ENCODE data around the gene UBR4. TPM values are rescaled to one million over a fixed set of nuclear protein-coding genes. Genes with fewer than 3 reads are reported as not detected.

UBR4 gene
- total and polyA plus RNA-seq, 2 experiments from 2014 or later: 140 to 175 TPM

DNA sequence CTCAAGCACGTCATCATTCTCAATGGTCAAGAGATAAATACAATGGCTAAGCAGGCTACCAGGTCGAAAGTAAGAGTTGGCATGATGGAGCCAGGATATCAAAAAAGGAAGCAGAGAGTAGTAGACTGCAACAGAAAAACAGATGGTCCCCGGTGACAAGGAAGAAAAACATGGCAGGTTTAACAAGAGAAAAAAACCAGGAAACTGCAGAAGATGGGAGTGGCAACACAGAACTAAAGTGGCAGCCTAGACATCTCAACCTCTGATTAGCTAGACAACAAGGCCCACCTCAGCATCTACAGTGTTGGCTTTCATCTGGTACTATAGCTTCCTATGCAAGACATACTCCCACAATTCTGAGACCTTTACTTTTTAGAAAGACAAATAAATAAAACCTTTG lies 3.1 kb downstream of the UBR4 start:
- H3K27ac ChIP-seq: peak overlapping the region; percentile 41
- TF ChIP-seq EZH2 (IDR thresholded peaks at IDR 0.05; ENCODE audit: borderline replicate concordance) (no peak), EZH2phosphoT487 (IDR thresholded peaks at IDR 0.05; ENCODE audit: low read depth, severe bottlenecking, unreplicated experiment) (no peak)
- TF ChIP-seq, protein P1, sequence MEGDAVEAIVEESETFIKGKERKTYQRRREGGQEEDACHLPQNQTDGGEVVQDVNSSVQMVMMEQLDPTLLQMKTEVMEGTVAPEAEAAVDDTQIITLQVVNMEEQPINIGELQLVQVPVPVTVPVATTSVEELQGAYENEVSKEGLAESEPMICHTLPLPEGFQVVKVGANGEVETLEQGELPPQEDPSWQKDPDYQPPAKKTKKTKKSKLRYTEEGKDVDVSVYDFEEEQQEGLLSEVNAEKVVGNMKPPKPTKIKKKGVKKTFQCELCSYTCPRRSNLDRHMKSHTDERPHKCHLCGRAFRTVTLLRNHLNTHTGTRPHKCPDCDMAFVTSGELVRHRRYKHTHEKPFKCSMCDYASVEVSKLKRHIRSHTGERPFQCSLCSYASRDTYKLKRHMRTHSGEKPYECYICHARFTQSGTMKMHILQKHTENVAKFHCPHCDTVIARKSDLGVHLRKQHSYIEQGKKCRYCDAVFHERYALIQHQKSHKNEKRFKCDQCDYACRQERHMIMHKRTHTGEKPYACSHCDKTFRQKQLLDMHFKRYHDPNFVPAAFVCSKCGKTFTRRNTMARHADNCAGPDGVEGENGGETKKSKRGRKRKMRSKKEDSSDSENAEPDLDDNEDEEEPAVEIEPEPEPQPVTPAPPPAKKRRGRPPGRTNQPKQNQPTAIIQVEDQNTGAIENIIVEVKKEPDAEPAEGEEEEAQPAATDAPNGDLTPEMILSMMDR (IDR thresholded peaks at IDR 0.05; ENCODE audit: poor library complexity): no peak
- no peak overlapping the region for H3K4me3 ChIP-seq
- peak overlapping the region; percentile 87 for H3K4me2 ChIP-seq
- no peaks in the 10 kb centered on the region for H3K9me3 ChIP-seq (ENCODE audit: low read depth)
- DNase-seq (ENCODE audit: low spot score): no peak
- peaks cover 49% of the 10 kb centered on the region for H4K20me1 ChIP-seq (ENCODE audit: insufficient read depth, poor library complexity, severe bottlenecking)
- peaks cover 93% of the 10 kb centered on the region for H3K79me2 ChIP-seq
- no peak overlapping the region for H2AFZ ChIP-seq
- no peaks in the 10 kb centered on the region for H3K9me2 ChIP-seq (replicated peaks; ENCODE audit: insufficient read depth)
- WGBS (ENCODE audit: low lambda C conversion rate, missing lambda C conversion rate): 75% methylated on average over 3 of the region's 3 CpGs
- no peaks in the 10 kb centered on the region for H3K36me3 ChIP-seq (replicated peaks; ENCODE audit: insufficient read depth, low read depth)
- peaks cover 52% of the 10 kb centered on the region for H3K4me1 ChIP-seq (ENCODE audit: insufficient read depth)
- H3K27me3 ChIP-seq: no peaks in the 10 kb centered on the region

- Histone ChIP-seq H4K20me1 (ENCODE audit: insufficient read depth, poor library complexity, severe bottlenecking) (peaks cover 49% of the 10 kb centered on the region), H3K9me2 (replicated peaks; ENCODE audit: insufficient read depth) (no peaks in the 10 kb centered on the region), H3K4me2 (peak overlapping the region; percentile 87), H3K4me3 (no peak overlapping the region), H3K36me3 (replicated peaks; ENCODE audit: insufficient read depth, low read depth) (no peaks in the 10 kb centered on the region), H2AFZ (no peak overlapping the region), H3K4me1 (ENCODE audit: insufficient read depth) (peaks cover 48% of the 10 kb centered on the region), H3K27me3 (no peaks in the 10 kb centered on the region), H3K27ac (peak overlapping the region; percentile 41), H3K9me3 (ENCODE audit: low read depth) (no peaks in the 10 kb centered on the region), H3K79me2 (peaks cover 93% of the 10 kb centered on the region)
- TF ChIP-seq EZH2 (IDR thresholded peaks at IDR 0.05; ENCODE audit: borderline replicate concordance) (no peak), EZH2phosphoT487 (IDR thresholded peaks at IDR 0.05; ENCODE audit: low read depth, severe bottlenecking, unreplicated experiment) (no peak)
- TF ChIP-seq, protein P1 (IDR thresholded peaks at IDR 0.05; ENCODE audit: poor library complexity): no peak
- 56% methylated on average over 5 of the region's 5 CpGs for WGBS (ENCODE audit: low lambda C conversion rate, missing lambda C conversion rate)
- no peak for DNase-seq (ENCODE audit: low spot score)
Observed at GRCh38 chr1:19205845-19206244, 4.2 kb downstream of the UBR4 start.

- Histone ChIP-seq H3K4me1 (ENCODE audit: insufficient read depth) (peaks cover 48% of the 10 kb centered on the region), H4K20me1 (ENCODE audit: insufficient read depth, poor library complexity, severe bottlenecking) (peaks cover 52% of the 10 kb centered on the region), H3K27me3 (no peaks in the 10 kb centered on the region), H3K4me2 (peak overlapping the region; percentile 87), H3K27ac (peak overlapping the region; percentile 41), H3K9me2 (replicated peaks; ENCODE audit: insufficient read depth) (no peaks in the 10 kb centered on the region), H3K9me3 (ENCODE audit: low read depth) (no peaks in the 10 kb centered on the region), H3K4me3 (no peak overlapping the region), H3K36me3 (replicated peaks; ENCODE audit: insufficient read depth, low read depth) (no peaks in the 10 kb centered on the region), H3K79me2 (peaks cover 95% of the 10 kb centered on the region), H2AFZ (no peak overlapping the region)
- TF ChIP-seq EZH2 (IDR thresholded peaks at IDR 0.05; ENCODE audit: borderline replicate concordance) (no peak), EZH2phosphoT487 (IDR thresholded peaks at IDR 0.05; ENCODE audit: low read depth, severe bottlenecking, unreplicated experiment) (no peak)
- TF ChIP-seq, protein P1 (IDR thresholded peaks at IDR 0.05; ENCODE audit: poor library complexity): no peak
- no peak for DNase-seq (ENCODE audit: low spot score)
- 88% methylated on average over 1 of the region's 1 CpG for WGBS (ENCODE audit: low lambda C conversion rate, missing lambda C conversion rate)
Observed at GRCh38 chr1:19205403-19205802, 4.7 kb downstream of the UBR4 start.
